Hepatocyte (in vitro differentiated cells): Measurements from ENCODE around the gene KIRREL2. TPM values are rescaled to one million over a fixed set of nuclear protein-coding genes. Genes with fewer than 3 reads are reported as not detected.
"Not testable (repeated sequence)": the region's sequence is repeated elsewhere in the genome, so short reads cannot be mapped to it uniquely, and the experiment has no call there.

Experiments used
- DNase-seq: peaks from one replicate; pipeline ENCODE4 v3.0.0-alpha.2; 2016; ENCODE audit warnings: low spot score
- H2AFZ ChIP-seq: fragments of 200-600 bp; sonication (generic); 2 replicates; pipeline ENCODE4 v1.6.0; 2016; ENCODE audit warnings: antibody characterized with exemption, mild to moderate bottlenecking
- H3K27ac ChIP-seq: fragments of 200-600 bp; sonication (generic); 2 replicates; pipeline ENCODE4 v1.5.1; 2016; ENCODE audit warnings: mild to moderate bottlenecking
- H3K27me3 ChIP-seq: fragments of 200-600 bp; sonication (generic); 2 replicates; pipeline ENCODE4 v1.6.1; 2016
- H3K36me3 ChIP-seq: fragments of 200-600 bp; sonication (generic); replicated peaks from 2 replicates; pipeline ENCODE4 v1.5.1; 2016; ENCODE audit warnings: low read depth; ENCODE audit not compliant: insufficient read depth
- H3K4me1 ChIP-seq: fragments of 200-600 bp; sonication (generic); 2 replicates; pipeline ENCODE4 v1.5.1; 2016; ENCODE audit warnings: mild to moderate bottlenecking, moderate library complexity; ENCODE audit not compliant: insufficient read depth
- H3K4me2 ChIP-seq: fragments of 200-600 bp; sonication (generic); 2 replicates; pipeline ENCODE4 v1.6.0; 2016
- H3K4me3 ChIP-seq: fragments of 200-600 bp; sonication (generic); 2 replicates; pipeline ENCODE4 v1.5.1; 2016; ENCODE audit warnings: mild to moderate bottlenecking
- H3K79me2 ChIP-seq: fragments of 200-600 bp; sonication (generic); 2 replicates; pipeline ENCODE4 v1.6.0; 2017; ENCODE audit warnings: mild to moderate bottlenecking
- H3K9me2 ChIP-seq: fragments of 200-600 bp; sonication (generic); replicated peaks from 2 replicates; pipeline ENCODE4 v1.6.0; 2017; ENCODE audit warnings: mild to moderate bottlenecking; ENCODE audit not compliant: insufficient read depth
- H3K9me3 ChIP-seq: fragments of 200-600 bp; sonication (generic); 2 replicates; pipeline ENCODE4 v1.5.1; 2016; ENCODE audit warnings: low read depth, mild to moderate bottlenecking
- H4K20me1 ChIP-seq: fragments of 200-600 bp; sonication (generic); 2 replicates; pipeline ENCODE4 v1.6.0; 2016; ENCODE audit warnings: mild to moderate bottlenecking; ENCODE audit not compliant: insufficient read depth, poor library complexity, severe bottlenecking
- EZH2 ChIP-seq: fragments of 200-600 bp; sonication (generic); IDR thresholded peaks from 2 replicates; pipeline ENCODE4 v1.6.1; 2016; ENCODE audit warnings: antibody characterized with exemption, mild to moderate bottlenecking, borderline replicate concordance
- EZH2phosphoT487 ChIP-seq: fragments of 200-600 bp; sonication (generic); IDR thresholded peaks from one replicate; pipeline ENCODE4 v1.6.1; 2018; ENCODE audit warnings: antibody characterized with exemption, mild to moderate bottlenecking, low read depth, moderate library complexity; ENCODE audit not compliant: unreplicated experiment, severe bottlenecking
- WGBS: methylation state at CpG from one replicate; pipeline ENCODE4 v1.1.6; 2016; ENCODE audit warnings: low lambda C conversion rate; ENCODE audit errors: missing lambda C conversion rate; 5-methylcytosine and 5-hydroxymethylcytosine counted together
- polyA plus RNA-seq: library from polyadenylated mRNA; unstranded; fragments of >200 nt; fragmentation: Nextera tagmentation; extraction: Ambion mirVana; gene quantifications from 2 replicates; pipeline ENCODE4 v1.2.1, GENCODE V29; 2016
- total RNA-seq: library from RNA; depleted of rRNA; stranded (reverse); fragments of >200 nt; gene quantifications from 2 replicates; pipeline ENCODE4 v1.2.3, GENCODE V29; 2014
- TF ChIP-seq, protein P1 (sequence below): fragments of 200-600 bp; sonication (generic); IDR thresholded peaks from 2 replicates; pipeline ENCODE4 v1.5.1; 2016; ENCODE audit warnings: antibody characterized with exemption, mild to moderate bottlenecking; ENCODE audit not compliant: poor library complexity

Gene KIRREL2
- total and polyA plus RNA-seq, 2 experiments from 2014 or later: 1.4 to 2.3 TPM

DNA sequence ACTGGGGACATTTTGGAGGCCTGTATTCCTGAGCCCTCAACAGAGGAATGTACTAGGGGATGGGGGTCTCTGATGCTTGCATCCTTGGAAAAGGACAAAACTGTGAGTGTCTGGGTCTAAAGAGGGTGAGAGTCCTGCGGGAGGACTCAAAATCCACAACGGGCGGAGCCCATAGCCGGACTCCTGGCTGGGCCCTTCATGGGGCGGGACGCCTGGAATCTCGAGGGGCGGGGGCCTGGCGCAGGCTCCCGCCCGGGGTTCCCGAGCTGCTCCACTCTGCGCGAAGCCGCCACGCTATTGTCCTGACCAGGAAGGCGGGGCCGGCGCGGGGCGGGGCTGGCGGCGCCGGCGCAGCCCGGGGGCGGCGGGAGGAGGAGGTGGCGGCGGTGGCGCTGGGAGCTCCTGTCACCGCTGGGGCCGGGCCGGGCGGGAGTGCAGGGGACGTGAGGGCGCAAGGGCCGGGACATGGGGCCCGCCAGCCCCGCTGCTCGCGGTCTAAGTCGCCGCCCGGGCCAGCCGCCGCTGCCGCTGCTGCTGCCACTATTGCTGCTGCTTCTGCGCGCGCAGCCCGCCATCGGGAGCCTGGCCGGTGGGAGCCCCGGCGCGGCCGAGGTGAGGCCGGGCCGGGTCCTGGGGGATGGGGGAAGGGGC is 11.6 kb downstream of the KIRREL2 start, which contains the start of gene APLP1:
Gene APLP1 (plus strand): TSS at position 403 of the 651 bp plus-strand sequence. CDS start 63 bp downstream, at position 466.
- 2% methylated on average over 24 of the region's 60 CpGs for WGBS
- Histone ChIP-seq H3K27ac (no peak within 1 kb of the TSS), H3K4me2 (peak within 1 kb of the TSS; percentile 96), H3K27me3 (peaks cover 12% of the 10 kb centered on the region), H3K9me2 (no peaks in the 10 kb centered on the region), H3K79me2 (no peaks in the 10 kb centered on the region), H3K9me3 (no peaks in the 10 kb centered on the region), H4K20me1 (no peaks in the 10 kb centered on the region), H3K36me3 (no peaks in the 10 kb centered on the region), H3K4me1 (peaks cover 17% of the 10 kb centered on the region), H2AFZ (peak within 1 kb of the TSS; percentile 26), H3K4me3 (peak within 1 kb of the TSS; percentile 45)
- peak; percentile 85 for DNase-seq
- TF ChIP-seq, protein P1, sequence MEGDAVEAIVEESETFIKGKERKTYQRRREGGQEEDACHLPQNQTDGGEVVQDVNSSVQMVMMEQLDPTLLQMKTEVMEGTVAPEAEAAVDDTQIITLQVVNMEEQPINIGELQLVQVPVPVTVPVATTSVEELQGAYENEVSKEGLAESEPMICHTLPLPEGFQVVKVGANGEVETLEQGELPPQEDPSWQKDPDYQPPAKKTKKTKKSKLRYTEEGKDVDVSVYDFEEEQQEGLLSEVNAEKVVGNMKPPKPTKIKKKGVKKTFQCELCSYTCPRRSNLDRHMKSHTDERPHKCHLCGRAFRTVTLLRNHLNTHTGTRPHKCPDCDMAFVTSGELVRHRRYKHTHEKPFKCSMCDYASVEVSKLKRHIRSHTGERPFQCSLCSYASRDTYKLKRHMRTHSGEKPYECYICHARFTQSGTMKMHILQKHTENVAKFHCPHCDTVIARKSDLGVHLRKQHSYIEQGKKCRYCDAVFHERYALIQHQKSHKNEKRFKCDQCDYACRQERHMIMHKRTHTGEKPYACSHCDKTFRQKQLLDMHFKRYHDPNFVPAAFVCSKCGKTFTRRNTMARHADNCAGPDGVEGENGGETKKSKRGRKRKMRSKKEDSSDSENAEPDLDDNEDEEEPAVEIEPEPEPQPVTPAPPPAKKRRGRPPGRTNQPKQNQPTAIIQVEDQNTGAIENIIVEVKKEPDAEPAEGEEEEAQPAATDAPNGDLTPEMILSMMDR: no peak
- TF ChIP-seq EZH2phosphoT487: no peak
- TF ChIP-seq EZH2: no peak

DNA sequence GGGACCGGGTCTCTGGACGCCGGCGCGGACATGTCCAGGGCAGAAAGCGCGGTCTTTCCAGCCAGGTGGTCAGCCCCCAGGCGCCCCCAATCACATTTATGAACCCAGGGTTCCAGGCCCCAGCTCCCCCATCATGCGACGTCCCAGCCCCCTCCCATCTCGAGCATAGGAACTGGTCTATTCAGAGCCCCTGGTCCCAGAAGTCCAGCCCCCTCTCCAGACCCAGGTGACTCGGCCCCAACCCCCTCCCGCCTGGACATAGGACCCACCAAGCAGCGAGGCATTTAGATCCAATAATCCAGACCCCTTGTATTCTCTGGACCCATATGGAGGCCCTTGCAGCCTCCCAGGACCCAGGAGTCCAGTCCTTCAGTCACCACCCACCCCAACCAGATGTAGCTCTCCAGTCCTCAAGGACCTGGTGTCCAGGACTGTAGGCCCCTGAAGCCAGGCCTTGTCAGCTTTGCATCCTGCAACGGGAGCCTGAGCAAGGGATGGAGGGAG is 12.2 kb downstream of the KIRREL2 start:
- H3K4me3 ChIP-seq: peak overlapping the region; percentile 45
- WGBS: 4% methylated on average over 7 of the region's 15 CpGs
- H3K9me2 ChIP-seq: no peaks in the 10 kb centered on the region
- H3K79me2 ChIP-seq: no peaks in the 10 kb centered on the region
- H3K9me3 ChIP-seq: no peaks in the 10 kb centered on the region
- TF ChIP-seq EZH2 (no peak), EZH2phosphoT487 (no peak)
- TF ChIP-seq, protein P1: no peak
- no peaks in the 10 kb centered on the region for H3K36me3 ChIP-seq
- no peak for DNase-seq
- peak overlapping the region; percentile 96 for H3K4me2 ChIP-seq
- H2AFZ ChIP-seq: peak overlapping the region; percentile 26
- H4K20me1 ChIP-seq: no peaks in the 10 kb centered on the region
- H3K27me3 ChIP-seq: peaks cover 12% of the 10 kb centered on the region
- H3K27ac ChIP-seq: no peak overlapping the region
- peaks cover 17% of the 10 kb centered on the region for H3K4me1 ChIP-seq

DNA sequence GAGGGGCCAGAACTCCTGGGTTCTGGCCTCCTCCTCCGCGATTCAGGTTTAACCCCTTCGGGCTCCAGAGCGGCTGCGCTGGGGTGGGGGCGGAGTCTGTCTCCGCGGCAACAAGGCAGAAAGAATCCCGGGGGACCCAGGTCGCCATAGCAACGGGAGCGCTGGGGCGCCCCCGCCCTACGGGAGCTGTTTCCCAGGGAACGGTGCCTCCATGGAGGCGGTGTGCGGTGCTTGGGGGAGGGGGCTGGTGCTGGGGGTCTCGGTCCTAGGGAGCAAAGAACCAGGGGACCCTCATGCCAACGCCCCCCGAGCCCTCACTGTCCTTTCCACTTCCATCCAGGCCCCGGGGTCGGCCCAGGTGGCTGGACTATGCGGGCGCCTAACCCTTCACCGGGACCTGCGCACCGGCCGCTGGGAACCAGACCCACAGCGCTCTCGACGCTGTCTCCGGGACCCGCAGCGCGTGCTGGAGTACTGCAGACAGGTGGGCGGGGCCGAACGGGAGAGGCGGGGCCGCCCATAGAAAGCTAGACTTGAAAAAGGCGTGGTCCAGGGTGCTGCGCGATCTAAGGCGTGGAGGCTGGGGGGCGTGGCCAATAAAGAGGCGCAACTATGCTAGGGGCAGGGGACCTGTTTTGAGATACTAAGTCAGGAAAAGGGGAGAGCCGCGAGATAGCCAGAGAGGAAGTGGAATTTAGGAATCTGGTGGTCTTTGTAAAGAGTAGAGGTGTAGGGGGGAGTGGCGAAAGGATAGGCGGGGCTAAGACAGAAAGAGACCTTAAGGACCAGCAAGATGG is 12.8 kb downstream of the KIRREL2 start:
- peak; percentile 92 for DNase-seq
- H4K20me1 ChIP-seq: no peaks in the 10 kb centered on the region
- H3K4me2 ChIP-seq: peak overlapping the region; percentile 96
- 3% methylated on average over 36 of the region's 51 CpGs for WGBS
- H3K79me2 ChIP-seq: no peaks in the 10 kb centered on the region
- H3K36me3 ChIP-seq: no peaks in the 10 kb centered on the region
- no peak overlapping the region for H2AFZ ChIP-seq
- H3K9me2 ChIP-seq: no peaks in the 10 kb centered on the region
- TF ChIP-seq, protein P1: no peak
- TF ChIP-seq EZH2: no peak
- TF ChIP-seq EZH2phosphoT487: no peak
- H3K4me3 ChIP-seq: peak overlapping the region; percentile 45
- no peaks in the 10 kb centered on the region for H3K9me3 ChIP-seq
- no peak overlapping the region for H3K27ac ChIP-seq
- peaks cover 17% of the 10 kb centered on the region for H3K4me1 ChIP-seq
- peaks cover 12% of the 10 kb centered on the region for H3K27me3 ChIP-seq

DNA sequence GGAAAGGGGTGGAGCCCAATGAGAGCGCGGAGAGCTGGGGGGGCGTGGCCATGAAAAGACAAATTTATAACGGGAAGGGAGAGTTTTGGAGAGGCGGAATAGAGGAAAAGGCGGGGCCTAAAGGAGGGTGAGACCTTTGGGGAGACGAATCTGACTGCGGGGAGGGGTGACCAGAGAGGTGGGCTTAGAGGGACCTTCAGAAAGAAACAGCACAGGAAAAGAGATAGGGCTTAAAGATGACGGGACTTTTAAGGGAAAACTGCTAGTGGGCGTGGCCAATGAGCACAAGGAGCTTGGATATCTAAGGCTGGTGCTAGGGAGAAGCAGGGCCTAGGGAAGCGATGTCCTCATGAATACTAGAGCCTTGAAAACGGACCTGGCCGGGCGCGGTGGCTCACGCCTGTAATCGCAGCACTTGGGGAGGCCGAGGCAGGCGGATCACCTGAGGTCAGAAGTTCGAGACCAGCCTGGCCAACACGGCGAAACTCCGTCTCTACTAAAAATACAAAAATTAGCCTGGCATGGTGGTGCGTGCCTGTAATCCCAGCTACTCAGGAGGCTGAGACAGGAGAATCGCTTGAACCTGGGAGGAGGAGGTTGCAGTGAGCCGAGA is 13.5 kb downstream of the KIRREL2 start:
- WGBS: 51% methylated on average over 25 of the region's 26 CpGs
- Histone ChIP-seq H3K27me3 (peaks cover 12% of the 10 kb centered on the region), H3K4me1 (peaks cover 17% of the 10 kb centered on the region), H3K4me2 (peak overlapping the region; percentile 96)
- H2AFZ ChIP-seq, DNase-seq, H3K9me2 ChIP-seq, H3K9me3 ChIP-seq, H3K4me3 ChIP-seq, H3K36me3 ChIP-seq, H3K79me2 ChIP-seq, H4K20me1 ChIP-seq, H3K27ac ChIP-seq: not testable (repeated sequence)
